Lower leg skin (tissue), 4 donors: ENCODE results near the gene EEIG2. TPM values are rescaled to one million over a fixed set of nuclear protein-coding genes. Genes with fewer than 3 reads are reported as not detected.
"Not testable (repeated sequence)": the region's sequence is repeated elsewhere in the genome, so short reads cannot be mapped to it uniquely, and the experiment has no call there.

Experiments
- DNase-seq, 2 donors: peaks; one replicate each; pipeline ENCODE4 v3.0.0-alpha.2; 2019; ENCODE audit warnings: low spot score in 2 of 2
- H3K4me3 ChIP-seq: fragments of 200-600 bp; sonication (generic); 2 replicates; pipeline ENCODE4 v1.5.1; 2017; ENCODE audit warnings: mild to moderate bottlenecking, low read depth; ENCODE audit not compliant: poor library complexity, severe bottlenecking
- CTCF ChIP-seq, 3 donors: fragments of 450-650 bp; IDR thresholded peaks; one replicate each; pipeline ENCODE4 v1.5.1; 2016; ENCODE audit warnings: antibody characterized with exemption in 3 of 3, mild to moderate bottlenecking in 3 of 3, moderate library complexity in 2 of 3
- POLR2A ChIP-seq, 2 donors: fragments of 450-650 bp; IDR thresholded peaks; one replicate each; pipeline ENCODE4 v1.6.1; 2016 to 2017; ENCODE audit warnings: antibody characterized with exemption in 2 of 2, mild to moderate bottlenecking in 1 of 2, moderate library complexity in 1 of 2
- WGBS, 2 donors: methylation state at CpG; one replicate each; pipeline ENCODE4 v1.1.5; 2018; 5-methylcytosine and 5-hydroxymethylcytosine counted together
- intact Hi-C: fragments of 100-400 bp; cut with DNase I; formaldehyde crosslinking; loops from one replicate; pipeline ENCODE4 v1.15.0; 2023; ENCODE audit warnings: low total_unique reads
- total RNA-seq, 4 donors: library from RNA; depleted of rRNA; stranded (reverse); fragments of >200 nt; gene quantifications; one replicate each; pipeline ENCODE4 v1.1.0, GENCODE V29; 2016

EEIG2 gene
- 1 to 10 TPM; 4.8 to 7.3 (median 5.5) TPM for total RNA-seq

GRCh38 chr1:108559215-108560186, at the start of gene EEIG2:
Gene EEIG2, plus strand, starts transcription at chr1:108560100. Its CDS starts 329 bp downstream, at chr1:108560429.
- peak; percentile 71 to 96 for DNase-seq
- 12 to 21% methylated on average over 32 to 56 of the region's 59 CpGs for WGBS, 2 donors
- intact Hi-C loops, result no loop called here
- TF ChIP-seq POLR2A (IDR thresholded peaks at IDR 0.05), result no peak
- H3K4me3 ChIP-seq, result peak within 1 kb of the TSS; percentile 72

GRCh38 chr1:108511764-108512163, 48.1 kb upstream of the EEIG2 start:
- DNase-seq, result no peak
- no peak for TF ChIP-seq CTCF (IDR thresholded peaks at IDR 0.05)
- TF ChIP-seq POLR2A (IDR thresholded peaks at IDR 0.05), result no peak
- 46 to 50% methylated on average over 3 of the region's 3 CpGs for WGBS, 2 donors
- no peak overlapping the region for H3K4me3 ChIP-seq
- intact Hi-C loops, result loop anchor here (5.0 to 10.0 kb wide), 2 partner anchors 136 to 313 kb away; no protein-coding TSS in a partner anchor

GRCh38 chr1:108512239-108513043, 47.5 kb upstream of the EEIG2 start:
- DNase-seq, result no peak
- intact Hi-C loops, result loop anchor here (5.0 to 10.0 kb wide), 2 partner anchors 135 to 312 kb away; no protein-coding TSS in a partner anchor
- H3K4me3 ChIP-seq, result no peak overlapping the region
- no peak for TF ChIP-seq POLR2A (IDR thresholded peaks at IDR 0.05)
- peak in 1 of 3 donors; percentile 91 for TF ChIP-seq CTCF (IDR thresholded peaks at IDR 0.05)
- WGBS, 2 donors, result 53 to 54% methylated on average over 6 of the region's 6 CpGs

- no peak overlapping the region for H3K4me3 ChIP-seq
- intact Hi-C loops, result loop anchor here (5.0 to 10.0 kb wide), 2 partner anchors 134 to 312 kb away; no protein-coding TSS in a partner anchor
- DNase-seq, result no peak
- TF ChIP-seq POLR2A (IDR thresholded peaks at IDR 0.05) (no peak), CTCF (IDR thresholded peaks at IDR 0.05) (no peak)
- WGBS, 2 donors, result 53 to 61% methylated on average over 2 of the region's 2 CpGs
These were observed 46.9 kb upstream of the EEIG2 start for GRCh38 chr1:108513044-108513415.

- WGBS, 2 donors, result 88 to 97% methylated on average over 2 of the region's 2 CpGs
- intact Hi-C loops, result loop anchor here (5.0 to 10.0 kb wide), 2 partner anchors 133 to 311 kb away; no protein-coding TSS in a partner anchor
- not testable (repeated sequence) for H3K4me3 ChIP-seq, DNase-seq
These were observed 46.0 kb upstream of the EEIG2 start for GRCh38 chr1:108513914-108514313.

GRCh38 chr1:108517301-108517897, 42.5 kb upstream of the EEIG2 start:
- H3K4me3 ChIP-seq, DNase-seq: not testable (repeated sequence)
- intact Hi-C loops, result loop anchor here (10.0 kb wide), 1 partner anchor 307 kb away; no protein-coding TSS in a partner anchor
- 75% methylated on average over 6 of the region's 6 CpGs for WGBS, 2 donors
